ENCODE results near the gene MRPS25.
"Not testable (repeated sequence)": the region's sequence is repeated elsewhere in the genome, so short reads cannot be mapped to it uniquely, and the experiment has no call there.

Gene MRPS25

GRCh38 chr3:15044326-15044725 is 20.8 kb downstream of the MRPS25 start:
- no peak for DNase-seq (ENCODE audit: low read depth in 1 of 2, low spot score in 1 of 2)

DNA sequence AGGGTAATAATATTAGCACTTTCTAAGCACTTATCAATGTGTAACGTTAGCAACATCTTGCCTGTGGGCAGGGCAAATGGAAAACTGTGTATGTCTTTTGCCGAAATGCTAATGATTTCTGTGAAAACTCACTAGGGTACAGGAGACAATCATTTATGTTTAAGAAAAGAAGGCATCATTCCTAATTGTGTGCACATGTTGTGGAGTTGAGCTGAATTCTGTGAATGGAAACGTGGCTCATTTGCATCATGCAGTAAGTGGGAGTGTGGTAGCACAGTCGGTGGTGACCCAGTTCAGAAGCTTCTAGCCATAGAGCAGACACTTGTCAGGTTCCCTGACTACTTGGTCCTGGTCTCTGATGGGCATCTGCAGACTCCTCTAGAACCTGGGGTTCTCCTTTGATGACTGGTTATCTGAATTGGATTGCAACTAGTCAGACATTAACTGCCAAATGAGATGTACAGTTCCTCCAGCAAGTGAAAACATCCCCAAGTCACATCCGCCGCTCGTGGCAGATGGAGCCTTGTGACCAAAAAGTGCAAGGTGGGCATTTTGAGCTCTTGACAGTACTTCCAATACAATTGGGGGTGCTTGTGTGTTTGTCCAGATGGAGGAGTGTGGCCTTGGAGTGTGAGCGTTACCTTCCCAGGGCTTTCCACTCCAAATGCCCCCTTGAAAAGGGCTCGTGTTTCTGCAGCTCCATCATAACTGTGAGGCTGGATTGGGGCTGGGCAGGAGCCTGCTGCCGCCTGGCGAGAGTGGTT is 21.5 kb downstream of the MRPS25 start:
- no peak for DNase-seq (ENCODE audit: low read depth in 1 of 2, low spot score in 1 of 2)

DNA sequence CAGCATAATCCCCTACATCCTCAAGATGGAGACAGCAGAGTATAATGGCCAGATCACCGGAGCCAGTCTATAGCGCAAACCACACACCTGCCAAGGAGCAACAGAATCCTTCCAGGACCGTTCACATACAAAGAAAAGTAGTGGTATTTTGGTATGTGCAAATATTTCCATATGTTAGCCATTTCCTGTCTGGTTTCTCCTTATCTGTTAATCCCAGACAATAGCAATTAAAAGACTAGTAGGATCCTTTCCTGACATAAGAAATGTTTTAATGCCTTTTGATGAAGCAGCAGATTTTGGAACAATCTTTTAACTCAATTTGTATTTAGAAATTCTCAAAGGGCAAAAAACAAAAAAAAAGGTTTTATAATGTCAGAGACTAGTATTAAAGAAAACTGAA is 22.2 kb downstream of the MRPS25 start:
- DNase-seq (ENCODE audit: low read depth in 1 of 2, low spot score in 1 of 2) = no peak

GRCh38 chr3:15041950-15042349 is 23.2 kb downstream of the MRPS25 start:
- DNase-seq (ENCODE audit: low read depth in 1 of 2, low spot score in 1 of 2) = no peak

GRCh38 chr3:15040844-15041243 is 24.3 kb downstream of the MRPS25 start:
- DNase-seq (ENCODE audit: low read depth in 1 of 2, low spot score in 1 of 2) = no peak

DNA sequence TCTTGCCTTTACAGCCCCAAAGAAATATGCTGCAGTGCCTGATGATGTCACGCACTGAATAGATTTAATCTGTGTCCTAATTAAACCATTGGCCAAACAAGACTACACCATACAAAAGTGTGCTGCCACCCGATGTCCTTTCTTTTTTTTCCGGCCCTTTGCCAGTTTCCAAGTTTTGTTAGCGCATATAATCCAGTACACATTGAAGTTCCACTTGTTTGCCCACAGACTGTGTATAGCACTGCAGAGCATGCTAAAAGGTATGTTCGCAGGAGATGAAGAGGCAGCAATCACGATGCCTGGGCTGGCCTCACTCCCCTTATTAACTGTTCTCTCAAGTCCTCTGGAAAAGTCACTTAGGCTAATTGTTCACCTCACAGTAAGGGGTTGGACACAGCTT is 26.8 kb downstream of the MRPS25 start:
- DNase-seq (ENCODE audit: low read depth in 1 of 2, low spot score in 1 of 2) = no peak

- DNase-seq (ENCODE audit: low read depth in 1 of 2, low spot score in 1 of 2) = no peak
These were observed 32.0 kb downstream of the MRPS25 start for GRCh38 chr3:15033103-15033502.

DNA sequence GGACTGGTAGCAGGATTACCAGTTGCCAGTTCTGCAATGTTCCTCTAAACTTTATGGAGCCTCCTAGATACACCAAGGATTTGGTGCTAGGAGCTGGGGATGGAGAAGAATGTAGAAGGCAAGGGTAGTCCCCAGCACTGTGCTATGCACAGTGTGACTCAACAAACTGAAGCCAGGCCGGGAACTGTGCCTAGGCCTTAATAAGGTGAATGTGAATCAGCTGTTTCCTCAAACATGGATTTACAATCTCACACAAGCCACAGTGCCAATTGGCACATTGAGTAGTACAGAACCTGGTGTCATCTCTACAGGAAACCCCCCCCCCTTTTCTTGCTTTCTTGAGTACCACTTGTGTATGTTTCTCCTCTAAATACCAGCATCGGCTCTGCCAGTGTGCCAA is 32.5 kb downstream of the MRPS25 start:
- no peak for DNase-seq (ENCODE audit: low read depth in 1 of 2, low spot score in 1 of 2)

GRCh38 chr3:15029625-15030024 is 35.5 kb downstream of the MRPS25 start:
- DNase-seq (ENCODE audit: low read depth in 1 of 2, low spot score in 1 of 2) = no peak

GRCh38 chr3:15023719-15024118 is 41.4 kb downstream of the MRPS25 start:
- no peak for DNase-seq (ENCODE audit: low read depth in 1 of 2, low spot score in 1 of 2)

- no peak for DNase-seq (ENCODE audit: low read depth in 1 of 2, low spot score in 1 of 2)
These were observed 41.9 kb downstream of the MRPS25 start for GRCh38 chr3:15023249-15023648.

DNA sequence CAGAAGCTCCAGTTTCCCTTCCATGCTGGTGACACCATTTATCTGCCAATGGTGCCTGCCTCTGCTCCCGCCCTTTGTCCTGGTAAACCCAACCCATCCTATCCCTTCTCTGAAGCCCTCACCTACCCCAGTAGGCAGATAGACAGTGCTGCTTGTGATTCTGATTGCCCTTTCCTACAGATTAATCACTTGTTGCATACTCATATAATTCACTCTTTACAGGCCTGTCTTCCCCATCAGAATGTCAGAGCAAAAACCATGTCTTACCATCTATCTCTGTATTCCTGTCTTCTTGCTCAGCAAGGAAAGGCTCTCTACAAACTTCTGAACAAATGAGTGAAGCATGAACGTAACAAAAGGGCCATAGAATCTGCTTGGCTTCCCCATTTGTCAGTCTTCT is 47.9 kb downstream of the MRPS25 start:
- no peak for DNase-seq (ENCODE audit: low read depth in 1 of 2, low spot score in 1 of 2)

DNA sequence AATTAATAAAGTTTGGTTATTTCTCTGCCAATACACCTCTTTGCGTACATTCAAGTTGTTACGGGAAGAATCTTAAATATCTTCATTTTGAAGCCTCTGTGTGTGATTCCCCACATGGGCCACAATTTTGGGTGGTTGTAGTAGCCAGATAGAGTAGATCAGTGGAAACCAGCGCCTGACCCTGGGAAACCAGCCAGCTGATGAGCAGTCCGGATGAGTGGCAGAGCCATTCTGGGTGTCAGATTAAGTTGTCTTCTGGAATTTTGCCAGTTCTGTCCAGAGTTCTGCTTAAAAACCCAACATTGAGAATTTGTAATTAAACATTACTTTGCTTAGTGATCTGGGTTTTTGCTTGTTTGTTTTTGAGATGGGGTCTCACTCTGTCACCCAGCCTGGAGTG is 49.7 kb downstream of the MRPS25 start:
- DNase-seq (ENCODE audit: low read depth in 1 of 2, low spot score in 1 of 2) = no peak

GRCh38 chr3:15014606-15015328 is 50.3 kb downstream of the MRPS25 start:
- no peak for DNase-seq (ENCODE audit: low read depth in 1 of 2, low spot score in 1 of 2)

DNA sequence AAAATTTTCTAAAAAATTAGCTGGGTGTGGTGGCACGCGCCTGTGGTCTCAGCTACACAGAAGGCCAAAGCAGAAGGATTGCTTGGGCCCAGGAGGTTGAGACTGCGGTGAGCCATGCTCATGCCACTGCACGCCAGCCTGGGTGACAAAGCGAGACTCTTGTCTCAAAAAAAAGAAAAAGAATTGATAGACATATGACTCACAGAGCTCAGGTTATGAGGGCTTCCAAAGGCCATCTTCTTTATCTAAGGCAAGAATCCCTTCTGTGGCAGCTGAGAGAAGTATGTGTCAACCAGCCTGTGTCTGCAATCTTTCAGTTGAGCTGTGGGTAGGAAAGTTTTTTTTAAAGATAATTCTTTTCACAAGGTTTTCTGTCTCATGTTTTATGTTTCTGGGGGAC is 53.9 kb downstream of the MRPS25 start:
- no peak for DNase-seq (ENCODE audit: low read depth in 1 of 2, low spot score in 1 of 2)

DNA sequence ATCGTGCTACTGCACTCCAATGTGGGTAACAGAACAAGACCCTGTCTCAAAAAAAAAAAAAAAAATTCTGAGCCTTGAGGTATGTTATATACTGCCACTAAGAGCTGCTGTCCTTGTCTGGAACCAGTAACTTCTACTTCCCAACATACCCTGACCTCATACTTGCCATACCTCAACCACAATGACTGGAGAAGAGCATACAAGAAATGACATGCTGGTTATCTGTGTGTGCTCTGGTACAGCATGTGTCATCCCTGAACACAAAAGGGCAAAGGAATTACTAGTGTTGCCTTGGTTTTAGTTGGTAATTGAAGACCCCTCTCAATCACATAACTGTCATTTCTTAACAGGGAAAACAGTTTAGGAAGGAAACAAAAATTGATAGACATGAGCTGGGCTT is 54.5 kb downstream of the MRPS25 start:
- no peak for DNase-seq (ENCODE audit: low read depth in 1 of 2, low spot score in 1 of 2)

DNA sequence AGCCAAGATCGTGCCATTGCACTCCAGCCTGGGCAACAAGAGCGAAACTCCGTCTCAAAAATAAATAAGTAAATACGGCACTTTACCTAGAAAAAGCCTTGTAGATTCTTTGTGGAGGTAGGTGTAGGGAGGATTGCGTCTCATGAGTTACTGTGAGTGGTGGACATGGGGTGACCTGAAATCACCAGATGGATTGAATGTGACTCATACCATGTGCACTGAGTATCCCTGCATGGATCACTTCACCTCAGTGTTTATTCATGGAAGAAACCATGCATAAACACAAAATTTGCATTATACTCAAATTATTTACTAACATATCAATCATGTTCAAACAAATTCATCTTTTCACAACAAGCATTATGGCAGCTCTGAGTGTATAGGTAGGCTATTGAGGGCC is 55.9 kb downstream of the MRPS25 start:
- DNase-seq (ENCODE audit: low read depth in 1 of 2, low spot score in 1 of 2) = no peak

- DNase-seq (ENCODE audit: low read depth in 1 of 2, low spot score in 1 of 2) = no peak
These were observed 57.4 kb downstream of the MRPS25 start for GRCh38 chr3:15007681-15008141.

DNA sequence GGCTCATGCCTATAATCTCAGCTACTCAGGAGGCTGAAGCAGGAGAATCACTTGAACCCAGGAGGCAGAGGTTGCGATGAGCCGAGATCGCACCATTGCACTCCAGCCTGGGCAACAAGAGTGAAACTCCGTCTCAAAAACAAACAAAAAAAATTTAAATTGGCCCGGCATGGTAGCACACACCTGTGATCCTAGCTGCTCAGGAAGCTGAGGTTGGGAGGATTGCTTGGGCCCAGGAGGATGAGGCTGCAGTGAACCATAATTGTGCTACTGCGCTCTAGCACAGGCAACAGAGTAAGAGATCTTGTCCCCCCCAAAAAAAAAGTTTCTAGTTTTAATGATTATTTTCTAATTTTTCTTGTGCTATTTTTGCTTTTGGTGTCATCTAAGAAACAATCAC is 65.9 kb downstream of the MRPS25 start:
- DNase-seq (ENCODE audit: low read depth in 1 of 2, low spot score in 1 of 2) = not testable (repeated sequence)

Measured in activated CD4-positive, alpha-beta T cell treated with anti-CD3 and anti-CD28 coated beads, Interleukin-2, amount 50 U/mL, for 24 hours (primary cell).